GDM1 (cell line): ENCODE results near the gene SERBP1.
"Not testable (repeated sequence)": the region's sequence is repeated elsewhere in the genome, so short reads cannot be mapped to it uniquely, and the experiment has no call there.

ENCODE experiments used
- DNase-seq: peaks from one replicate; lab custom pipeline; 2025; lab: John Stamatoyannopoulos, UW

The SERBP1 gene

GRCh38 chr1:67405473-67406245, 24.5 kb downstream of the SERBP1 start:
- DNase-seq: no peak

DNA sequence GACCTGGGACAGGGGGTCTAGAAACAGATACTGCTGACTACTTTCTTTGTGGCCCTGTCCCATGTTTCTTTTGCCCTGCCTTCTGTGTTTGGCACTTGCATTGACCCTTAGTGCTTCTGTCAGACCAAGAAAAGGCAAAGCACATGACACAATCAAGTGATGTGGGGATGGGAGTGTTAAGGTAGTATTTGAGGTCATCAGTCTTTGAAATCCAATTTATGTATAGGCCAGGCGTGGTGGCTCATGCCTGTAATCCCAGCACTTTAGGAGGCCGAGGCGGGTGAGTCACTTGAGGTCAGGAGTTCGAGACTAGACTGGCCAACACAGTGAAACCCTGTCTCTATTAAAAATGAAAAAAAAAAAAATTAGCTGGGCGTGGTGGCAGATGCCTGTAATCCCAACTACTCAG, 26.0 kb downstream of the SERBP1 start:
- no peak for DNase-seq

- DNase-seq: no peak
These were observed 28.8 kb downstream of the SERBP1 start for GRCh38 chr1:67401443-67401842.

GRCh38 chr1:67400029-67400786, 30.0 kb downstream of the SERBP1 start:
- not testable (repeated sequence) for DNase-seq

GRCh38 chr1:67399199-67399993, 30.8 kb downstream of the SERBP1 start:
- DNase-seq: no peak

DNA sequence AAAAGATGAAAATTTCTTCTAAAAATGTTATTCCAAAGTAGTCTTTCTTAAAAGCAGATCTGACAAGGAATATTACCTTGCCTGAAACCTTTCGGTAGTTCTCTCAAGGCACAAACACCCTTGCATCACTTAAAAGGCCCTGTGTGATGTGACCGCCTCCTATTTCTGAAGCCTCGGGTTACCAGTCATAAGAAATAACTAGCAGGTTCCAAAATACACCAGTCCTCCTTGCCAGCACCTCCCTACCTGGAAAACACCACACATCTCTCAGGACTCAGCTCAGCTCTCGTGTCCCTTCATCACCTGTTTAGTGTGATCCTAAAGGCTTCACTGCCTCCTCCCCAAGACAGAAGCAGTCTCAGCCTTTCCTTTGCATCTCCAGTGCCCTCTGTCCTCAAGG, 35.7 kb downstream of the SERBP1 start:
- no peak for DNase-seq

DNA sequence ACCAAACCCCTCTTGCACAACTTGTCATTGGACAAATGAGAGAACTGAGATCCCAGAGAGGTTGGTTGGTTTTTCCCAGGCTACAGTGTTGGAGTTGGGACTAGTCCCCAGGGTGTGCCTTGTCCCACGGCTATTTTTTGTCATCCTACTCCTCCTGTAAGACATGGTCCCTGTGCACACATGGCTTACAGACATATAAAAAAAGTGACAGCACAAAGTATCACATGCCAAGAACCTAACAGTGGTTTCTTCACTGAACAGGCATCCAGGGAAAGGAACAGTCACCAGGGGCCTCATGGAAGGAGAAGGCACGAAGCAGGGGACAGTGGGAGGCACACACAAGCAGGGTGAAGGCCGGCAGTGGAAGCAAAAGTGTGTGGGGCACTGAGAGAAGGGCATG, 36.5 kb downstream of the SERBP1 start:
- no peak for DNase-seq

DNA sequence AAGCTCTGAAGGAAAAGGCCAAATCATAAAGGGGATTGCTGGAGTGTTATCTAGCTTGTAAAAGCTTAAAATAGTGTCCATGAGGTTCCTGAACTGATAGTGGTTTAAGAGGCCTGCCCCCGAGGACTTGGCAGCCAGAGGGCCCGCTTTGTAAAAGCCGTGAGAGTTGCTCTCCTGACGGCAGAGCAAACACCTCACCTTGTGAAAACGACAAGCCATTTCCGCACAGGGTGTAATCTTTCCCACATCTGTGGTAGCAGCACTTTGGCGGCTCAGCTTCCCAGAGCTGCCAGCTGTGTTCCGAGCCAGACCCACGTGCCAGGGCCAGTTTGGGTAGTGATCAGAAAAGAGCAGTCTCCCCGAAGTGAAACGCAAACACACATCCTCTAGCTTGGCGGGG, 37.0 kb downstream of the SERBP1 start:
- DNase-seq: no peak

- no peak for DNase-seq
These were observed 39.9 kb downstream of the SERBP1 start for GRCh38 chr1:67390041-67390887.

DNA sequence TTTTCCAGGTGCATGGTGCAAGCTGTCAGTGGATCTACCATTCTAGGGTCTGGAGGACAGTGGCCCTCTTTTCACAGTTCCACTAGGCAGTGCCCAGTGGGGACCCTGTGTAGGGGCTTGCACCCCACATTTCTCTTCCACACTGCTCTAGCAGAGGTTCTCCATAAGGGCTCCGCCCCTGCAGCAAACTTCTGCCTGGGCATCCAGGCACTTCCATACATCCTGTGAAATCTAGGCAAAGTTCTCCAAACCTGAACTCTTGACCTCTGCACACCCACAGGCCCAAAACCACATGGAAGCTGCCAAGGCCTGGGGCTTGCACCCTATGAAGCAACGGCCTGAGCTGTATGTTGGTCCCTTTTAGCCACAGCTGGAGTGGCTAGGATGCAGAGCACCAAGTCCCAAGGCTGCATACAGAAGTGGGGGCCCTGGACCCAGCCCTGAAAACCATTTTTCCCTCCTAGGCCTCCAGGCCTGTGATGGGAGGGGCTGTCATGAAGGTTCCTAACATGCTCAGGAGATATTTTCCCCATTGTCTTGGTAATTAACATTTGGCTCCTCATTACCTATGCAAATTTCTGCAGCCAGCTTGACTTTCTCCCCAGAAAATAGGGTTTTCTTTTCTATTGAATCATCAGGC, 46.1 kb downstream of the SERBP1 start:
- DNase-seq: no peak

DNA sequence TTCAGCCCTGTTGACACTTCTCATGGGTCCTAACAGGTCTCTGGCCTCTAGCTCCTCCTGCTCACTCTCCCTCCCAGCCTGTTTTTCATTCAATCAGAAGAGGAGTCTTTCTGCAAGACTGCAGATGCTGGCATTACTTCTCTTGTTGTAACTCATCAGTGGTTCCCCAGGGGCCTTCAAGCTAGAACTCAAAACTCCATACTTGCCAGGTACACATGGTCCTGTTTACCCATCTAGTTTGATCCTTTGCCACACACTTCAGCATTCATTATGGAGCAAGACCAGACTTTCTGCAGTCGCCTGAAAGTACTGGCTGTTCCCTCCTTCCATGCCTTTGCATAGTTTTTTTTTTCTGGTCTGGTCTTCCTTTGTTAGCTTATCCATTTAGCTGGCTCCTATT, 47.9 kb downstream of the SERBP1 start:
- DNase-seq: no peak

DNA sequence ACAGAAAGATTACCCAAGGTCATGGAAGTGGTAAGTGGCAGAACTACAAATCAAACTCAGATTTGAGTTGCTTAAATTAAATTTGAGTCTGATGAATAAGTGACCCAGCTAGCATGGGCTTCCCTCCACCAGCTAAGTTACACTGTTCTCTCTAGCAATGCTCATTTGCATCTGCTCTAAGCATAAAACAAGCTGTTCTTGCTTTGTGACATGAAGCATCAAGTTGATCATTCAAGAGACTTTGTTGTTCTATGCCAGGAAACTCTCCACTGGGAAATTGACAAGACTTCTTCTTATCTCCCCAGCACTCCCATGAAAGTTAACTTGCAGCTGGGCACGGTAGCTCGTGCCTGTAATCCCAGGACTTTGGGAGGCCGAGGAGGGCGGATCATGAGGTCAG, 49.0 kb downstream of the SERBP1 start:
- no peak for DNase-seq

GRCh38 chr1:67377253-67377652, 52.9 kb downstream of the SERBP1 start:
- DNase-seq: no peak

DNA sequence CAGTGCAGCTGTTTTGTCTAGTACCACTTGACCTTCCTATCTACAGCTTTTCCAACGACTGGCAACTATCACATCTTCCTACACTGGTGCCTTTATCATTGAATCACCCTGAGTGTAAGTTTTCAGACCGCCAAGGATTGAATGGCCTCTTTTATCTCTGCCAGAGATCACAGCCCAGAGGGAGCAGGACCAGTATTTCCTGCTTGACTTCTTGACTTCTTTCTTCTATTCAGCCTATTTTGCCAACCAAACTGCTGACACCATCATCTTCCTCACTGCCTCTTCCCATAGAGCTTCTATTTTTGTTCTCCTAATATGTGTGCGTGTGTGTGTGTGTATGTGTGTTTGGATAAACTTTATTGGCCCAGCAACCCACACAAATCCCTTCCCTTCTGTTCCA, 53.8 kb downstream of the SERBP1 start:
- no peak for DNase-seq

DNA sequence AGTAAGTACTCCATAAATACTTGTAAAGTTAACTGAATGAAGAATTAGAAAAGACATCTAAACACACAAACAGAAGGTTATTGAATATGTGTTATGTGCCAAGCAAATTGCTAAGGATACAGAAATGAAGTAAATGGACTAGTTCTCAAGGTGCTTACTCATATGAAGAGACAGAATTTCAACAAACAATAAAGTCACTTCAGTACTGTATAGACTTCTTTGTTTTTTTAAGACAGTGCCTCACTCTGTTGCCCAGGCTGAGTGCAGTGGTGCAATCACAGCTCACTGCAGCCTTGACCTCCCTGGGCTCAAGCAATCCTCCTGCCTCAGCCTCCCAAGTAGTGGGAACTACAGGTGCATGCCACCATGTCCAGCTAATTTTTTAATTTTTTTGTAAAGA, 57.3 kb downstream of the SERBP1 start:
- no peak for DNase-seq

DNA sequence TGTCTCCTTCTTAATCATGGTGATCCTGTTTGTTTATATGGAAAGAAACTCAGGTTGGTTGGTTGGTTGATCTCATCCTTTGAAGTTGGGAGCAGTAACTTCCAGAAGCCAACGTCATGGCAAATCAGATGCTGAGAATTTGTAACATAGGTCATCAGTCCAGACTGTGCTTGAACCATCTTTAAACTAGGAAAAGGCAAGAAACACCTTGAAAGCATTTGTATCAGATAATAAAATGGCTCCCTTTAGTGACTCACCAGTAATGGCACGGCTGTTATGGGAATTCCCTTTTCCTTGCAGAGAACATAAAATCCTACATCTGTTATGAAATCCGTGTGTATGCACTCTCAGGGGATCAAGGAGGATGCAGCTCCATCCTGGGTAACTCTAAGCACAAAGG, 58.1 kb downstream of the SERBP1 start:
- DNase-seq: no peak

DNA sequence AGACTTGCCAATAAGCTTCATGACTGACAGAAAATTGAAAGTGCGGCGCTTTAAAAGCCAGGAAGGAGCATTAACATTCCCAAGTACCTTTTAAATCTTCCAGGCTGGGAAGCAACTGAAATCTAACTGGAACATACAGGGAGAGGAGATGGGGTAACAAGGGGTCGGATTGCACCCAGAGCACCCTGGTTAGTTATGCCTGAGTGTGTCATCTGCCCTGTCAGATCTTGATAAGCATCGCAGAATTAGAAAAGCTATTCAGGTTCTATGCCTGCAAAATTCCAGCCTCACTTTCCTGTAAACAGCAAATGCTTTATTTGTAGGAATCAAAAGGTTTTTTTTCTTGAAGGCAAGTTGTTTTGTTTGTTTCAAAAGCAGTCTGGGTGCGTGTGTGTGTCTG, 58.5 kb downstream of the SERBP1 start:
- DNase-seq: no peak

DNA sequence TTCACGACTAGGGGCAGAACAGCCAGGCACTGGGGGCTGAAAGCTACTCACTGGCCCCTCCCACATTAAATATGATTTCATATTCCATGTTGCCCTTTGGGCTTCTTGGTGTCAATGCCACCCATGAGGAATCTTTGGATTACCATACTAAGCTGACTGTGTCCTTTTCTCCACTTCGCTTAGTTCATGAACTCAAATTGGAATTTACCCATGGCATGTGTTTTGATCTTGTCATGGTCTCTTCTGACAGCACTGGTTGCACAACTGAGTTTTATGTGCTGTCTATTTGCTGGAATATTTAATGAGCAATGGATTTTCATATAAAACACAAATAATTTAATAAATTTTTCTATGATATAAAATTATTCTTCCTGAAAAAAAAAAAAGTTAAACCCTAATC, 59.2 kb downstream of the SERBP1 start:
- DNase-seq: no peak

GRCh38 chr1:67368046-67368514, 62.1 kb downstream of the SERBP1 start:
- no peak for DNase-seq

DNA sequence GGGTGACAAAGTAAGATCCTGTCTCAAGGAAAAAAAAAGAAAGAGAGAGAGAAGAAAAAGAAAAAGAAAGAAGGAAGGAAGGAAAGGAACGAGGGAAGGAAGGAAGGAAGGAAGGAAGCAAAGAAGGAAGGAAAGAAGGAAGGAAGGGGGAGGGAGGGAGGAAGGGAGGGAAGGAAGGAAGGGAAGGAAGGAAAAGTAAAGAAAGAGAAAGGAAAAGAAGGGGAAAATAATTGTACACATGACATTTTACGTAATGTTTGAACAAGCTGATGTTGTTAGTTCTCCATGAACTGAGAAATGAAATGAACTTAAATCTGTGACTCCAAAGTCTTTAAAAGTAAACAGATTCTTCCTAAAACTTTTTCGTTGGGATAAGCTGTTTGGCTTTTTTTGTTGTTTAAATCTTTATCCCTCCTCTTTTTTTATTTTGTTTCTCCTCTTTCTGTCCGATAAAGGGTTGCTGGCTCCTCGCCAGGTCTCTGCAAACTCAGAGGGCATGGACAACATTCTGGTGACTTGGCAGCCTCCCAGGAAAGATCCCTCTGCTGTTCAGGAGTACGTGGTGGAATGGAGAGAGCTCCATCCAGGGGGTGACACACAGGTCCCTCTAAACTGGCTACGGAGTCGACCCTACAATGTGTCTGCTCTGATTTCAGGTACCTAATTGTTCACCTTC, 62.7 kb downstream of the SERBP1 start:
- DNase-seq: no peak

- DNase-seq: no peak
These were observed 68.6 kb downstream of the SERBP1 start for GRCh38 chr1:67361641-67362040.
